GM10266 (cell line): ENCODE results near the gene MYO7A.

Experiments
- DNase-seq: peaks from one replicate; pipeline ENCODE4 v3.0.0; 2012; ENCODE audit errors: extremely low spot score
- TF ChIP-seq, protein P1 (sequence below): IDR thresholded peaks from 2 replicates; pipeline ENCODE4 v1.5.1; 2012; ENCODE audit warnings: mild to moderate bottlenecking, low read depth; ENCODE audit not compliant: control insufficient read depth, insufficient read depth; ENCODE audit errors: missing control alignments

MYO7A gene

DNA sequence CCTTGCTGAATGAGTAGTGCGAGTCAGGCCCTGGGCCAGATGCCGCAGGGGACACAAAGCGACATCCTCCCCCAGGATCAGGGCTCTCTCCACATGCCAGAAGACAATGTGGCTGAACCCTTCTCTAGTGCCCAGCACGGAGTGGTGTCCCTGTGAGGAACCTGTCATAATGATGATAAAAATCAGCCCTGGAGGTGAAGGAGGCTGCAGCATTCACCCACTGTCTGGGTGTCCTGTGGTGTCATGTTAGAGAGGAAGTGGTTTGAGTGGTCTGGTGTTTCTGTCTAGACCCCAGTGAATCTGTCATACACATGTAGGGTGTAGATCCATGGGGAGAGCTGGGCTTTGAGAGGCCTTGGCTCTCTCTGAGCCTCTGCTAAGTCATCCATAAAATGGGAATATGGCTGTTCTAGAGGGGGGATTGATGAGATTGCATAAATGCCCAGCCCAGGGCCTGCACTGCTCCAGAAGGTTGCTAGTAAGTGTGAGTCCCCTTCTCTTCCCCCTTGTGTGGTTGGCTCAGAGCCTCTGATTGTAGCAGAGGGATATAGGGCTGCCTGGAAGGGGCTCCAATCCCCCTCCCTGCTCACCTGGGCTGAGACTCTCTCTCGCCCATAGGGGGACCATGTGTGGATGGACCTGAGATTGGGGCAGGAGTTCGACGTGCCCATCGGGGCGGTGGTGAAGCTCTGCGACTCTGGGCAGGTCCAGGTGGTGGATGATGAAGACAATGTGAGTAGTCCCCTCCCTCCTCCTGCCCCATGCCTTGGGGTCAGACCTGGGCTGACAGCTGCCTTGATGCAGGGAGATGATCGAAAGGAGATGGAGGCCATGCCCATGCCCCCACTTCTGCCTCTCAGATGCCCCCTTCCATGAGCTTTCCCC lies 14.3 kb downstream of the MYO7A start:
- DNase-seq, result no peak
- TF ChIP-seq, protein P1, sequence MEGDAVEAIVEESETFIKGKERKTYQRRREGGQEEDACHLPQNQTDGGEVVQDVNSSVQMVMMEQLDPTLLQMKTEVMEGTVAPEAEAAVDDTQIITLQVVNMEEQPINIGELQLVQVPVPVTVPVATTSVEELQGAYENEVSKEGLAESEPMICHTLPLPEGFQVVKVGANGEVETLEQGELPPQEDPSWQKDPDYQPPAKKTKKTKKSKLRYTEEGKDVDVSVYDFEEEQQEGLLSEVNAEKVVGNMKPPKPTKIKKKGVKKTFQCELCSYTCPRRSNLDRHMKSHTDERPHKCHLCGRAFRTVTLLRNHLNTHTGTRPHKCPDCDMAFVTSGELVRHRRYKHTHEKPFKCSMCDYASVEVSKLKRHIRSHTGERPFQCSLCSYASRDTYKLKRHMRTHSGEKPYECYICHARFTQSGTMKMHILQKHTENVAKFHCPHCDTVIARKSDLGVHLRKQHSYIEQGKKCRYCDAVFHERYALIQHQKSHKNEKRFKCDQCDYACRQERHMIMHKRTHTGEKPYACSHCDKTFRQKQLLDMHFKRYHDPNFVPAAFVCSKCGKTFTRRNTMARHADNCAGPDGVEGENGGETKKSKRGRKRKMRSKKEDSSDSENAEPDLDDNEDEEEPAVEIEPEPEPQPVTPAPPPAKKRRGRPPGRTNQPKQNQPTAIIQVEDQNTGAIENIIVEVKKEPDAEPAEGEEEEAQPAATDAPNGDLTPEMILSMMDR, result no peak

DNA sequence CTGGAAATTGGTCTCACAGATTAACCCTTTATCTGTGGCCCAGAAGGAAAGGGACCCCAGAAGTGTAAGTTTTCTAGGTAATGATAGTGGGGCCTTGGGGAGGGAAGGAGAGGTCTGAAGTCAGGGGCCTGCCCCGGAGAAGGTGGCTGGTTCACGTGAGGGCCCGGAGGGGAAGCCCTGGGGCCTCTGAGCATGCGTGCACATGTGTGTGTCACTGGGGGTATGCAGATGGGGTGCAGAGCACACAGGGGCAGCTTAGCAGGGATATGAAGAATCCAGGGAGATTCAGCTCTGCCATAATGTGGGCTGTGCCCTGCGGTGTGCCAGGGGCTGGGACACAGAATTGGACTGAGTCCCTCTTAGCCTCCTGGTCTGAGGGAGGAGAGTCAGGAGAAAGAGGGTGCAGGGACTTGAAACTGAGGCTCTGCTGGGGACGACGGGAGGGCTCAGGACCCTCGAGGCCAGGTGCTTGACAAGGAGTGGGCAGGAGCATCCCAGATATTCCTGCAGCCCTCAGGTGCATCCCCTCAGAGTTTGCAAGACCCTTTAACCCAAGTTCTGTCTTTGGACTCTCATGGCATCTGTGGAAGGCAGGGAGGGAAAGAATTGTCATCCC lies 15.5 kb downstream of the MYO7A start:
- no peak for DNase-seq

GRCh38 chr11:77144196-77144856 lies 16.3 kb downstream of the MYO7A start:
- DNase-seq, result no peak
- TF ChIP-seq, protein P1, result no peak

More for the DNA sequence above, 15.5 kb downstream of the MYO7A start:
- TF ChIP-seq, protein P1, result no peak

GRCh38 chr11:77144857-77145428 lies 16.9 kb downstream of the MYO7A start:
- TF ChIP-seq, protein P1, result no peak
- no peak for DNase-seq

- DNase-seq, result no peak
- TF ChIP-seq, protein P1, result no peak
These were observed 18.4 kb downstream of the MYO7A start for GRCh38 chr11:77146261-77147035.

DNA sequence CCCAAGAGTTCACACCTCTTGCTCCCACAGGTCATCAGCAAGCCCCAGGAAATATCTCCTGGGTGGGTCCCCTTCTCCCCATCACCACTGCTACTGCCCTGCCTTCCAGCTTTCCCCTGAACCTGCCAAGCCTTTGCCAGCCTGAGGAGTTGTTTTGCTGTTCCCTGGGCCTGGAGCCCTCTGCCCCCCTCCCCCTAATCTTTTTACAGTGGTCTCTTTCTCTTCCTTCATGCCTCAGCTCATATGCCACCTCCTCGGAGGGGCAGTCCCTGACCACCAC lies 18.9 kb downstream of the MYO7A start:
- TF ChIP-seq, protein P1, result no peak
- DNase-seq, result no peak
